Keratinocyte (primary cell): ENCODE data around the gene CACNA2D1. TPM values are rescaled to one million over a fixed set of nuclear protein-coding genes. Genes with fewer than 3 reads are reported as not detected.

Source experiments
- DNase-seq: peaks from one replicate; pipeline ENCODE4 v3.0.0-alpha.2; 2011; ENCODE audit warnings: low read depth, missing footprints, low spot score
- FAIRE-seq: peaks from 2 replicates; lab custom pipeline; 2011; peaks lifted over from hg19 to GRCh38; lab: Jason Lieb, UNC
- H2AFZ ChIP-seq: 2 replicates; pipeline ENCODE4 v1.6.0; 2012; ENCODE audit warnings: low read length, control low read depth, inconsistent platforms; ENCODE audit not compliant: control insufficient read depth
- H3K27ac ChIP-seq: 2 replicates; pipeline ENCODE4 v1.5.1; 2011; ENCODE audit warnings: low read length; ENCODE audit not compliant: control insufficient read depth, insufficient read depth
- H3K27me3 ChIP-seq: 3 replicates; pipeline ENCODE4 v1.6.0; 2011; ENCODE audit warnings: low read length; ENCODE audit not compliant: control insufficient read depth, insufficient read depth; ENCODE audit errors: extremely low read depth
- H3K36me3 ChIP-seq, 2 experiments: 2 replicates in 1 of 2; 3 replicates in 1 of 2; pipeline ENCODE4 v1.5.1; 2011; ENCODE audit warnings: low read length in 2 of 2, mild to moderate bottlenecking in 1 of 2; ENCODE audit not compliant: control insufficient read depth in 2 of 2, insufficient read depth in 2 of 2; ENCODE audit errors: extremely low read depth in 1 of 2
- H3K4me1 ChIP-seq: 3 replicates; pipeline ENCODE4 v1.5.1; 2011; ENCODE audit warnings: low read length; ENCODE audit not compliant: control insufficient read depth, insufficient read depth; ENCODE audit errors: extremely low read depth
- H3K4me2 ChIP-seq: 3 replicates; pipeline ENCODE4 v1.6.0; 2011; ENCODE audit warnings: low read depth, low read length; ENCODE audit not compliant: control insufficient read depth, insufficient read depth; ENCODE audit errors: extremely low read depth
- H3K4me3 ChIP-seq, 3 experiments: fragments of 200-600 bp in 1 of 3; sonication (generic) in 1 of 3; 2 replicates in 2 of 3; 3 replicates in 1 of 3; pipeline ENCODE4 v1.5.1; 2011 to 2016; ENCODE audit warnings: low read length in 3 of 3, mild to moderate bottlenecking in 3 of 3, control low read depth in 2 of 3, inconsistent platforms in 1 of 3, low read depth in 1 of 3, mixed read lengths in 1 of 3, mixed run types in 1 of 3, moderate library complexity in 1 of 3; ENCODE audit not compliant: control insufficient read depth in 2 of 3, insufficient read depth in 2 of 3; ENCODE audit errors: extremely low read depth in 1 of 3
- H3K79me2 ChIP-seq: 2 replicates; pipeline ENCODE4 v1.6.0; 2012; ENCODE audit warnings: low read length; ENCODE audit not compliant: control insufficient read depth, insufficient read depth
- H3K9ac ChIP-seq: 3 replicates; pipeline ENCODE4 v1.6.0; 2011; ENCODE audit warnings: low read length; ENCODE audit not compliant: control insufficient read depth, insufficient read depth; ENCODE audit errors: extremely low read depth
- H3K9me1 ChIP-seq: 3 replicates; pipeline ENCODE4 v1.6.0; 2011; ENCODE audit warnings: low read length; ENCODE audit not compliant: control insufficient read depth, insufficient read depth; ENCODE audit errors: extremely low read depth
- H3K9me3 ChIP-seq: 2 replicates; pipeline ENCODE4 v1.5.1; 2012; ENCODE audit warnings: low read depth, low read length; ENCODE audit not compliant: control insufficient read depth
- H4K20me1 ChIP-seq: 3 replicates; pipeline ENCODE4 v1.6.0; 2011; ENCODE audit warnings: low read length; ENCODE audit not compliant: control insufficient read depth, insufficient read depth; ENCODE audit errors: extremely low read depth
- EZH2 ChIP-seq: IDR thresholded peaks from one replicate; pipeline ENCODE4 v1.6.1; 2012; ENCODE audit warnings: inconsistent platforms, mild to moderate bottlenecking, low read length, moderate library complexity
- dilution Hi-C: fragments of 300-500 bp; cut with MboI; formaldehyde crosslinking; loops from one replicate; pipeline ENCODE4 v1.7.0; 2020; ENCODE audit warnings: low sequenced_read_pairs; ENCODE audit not compliant: extremely low pct_ligation_motif_present
- polyA plus RNA-seq, 5 experiments: library from polyadenylated mRNA; depleted of rRNA in 3 of 5; stranded (reverse) in 3 of 5; stranded (forward) in 1 of 5; unstranded in 1 of 5; fragments of >200 nt; gene quantifications; 1 replicate in 1 of 5; 2 replicates in 3 of 5; 3 replicates in 1 of 5; pipeline versions ENCODE4 v1.2.1 to v1.2.3, GENCODE V29; 2011 to 2012; ENCODE audit warnings: missing spikeins in 2 of 5, low read depth in 1 of 5, low replicate concordance in 1 of 5
- TF ChIP-seq, protein P1 (sequence below), 3 experiments: IDR thresholded peaks in 1 of 3; conservative IDR thresholded peaks in 1 of 3; optimal IDR thresholded peaks in 1 of 3; 2 replicates in 2 of 3; 3 replicates in 1 of 3; pipeline versions ENCODE3 to v1.5.1; 2011; ENCODE audit warnings: low read length in 3 of 3, mild to moderate bottlenecking in 3 of 3, moderate library complexity in 2 of 3, control low read depth in 1 of 3, inconsistent platforms in 1 of 3; ENCODE audit not compliant: insufficient read depth in 2 of 3; ENCODE audit errors: extremely low read depth in 1 of 3

The CACNA2D1 gene
- polyA plus RNA-seq, 1 donor (not counting 4 experiments of a cell fraction or from before 2014, with no cell fraction given), result 1.8 TPM

DNA sequence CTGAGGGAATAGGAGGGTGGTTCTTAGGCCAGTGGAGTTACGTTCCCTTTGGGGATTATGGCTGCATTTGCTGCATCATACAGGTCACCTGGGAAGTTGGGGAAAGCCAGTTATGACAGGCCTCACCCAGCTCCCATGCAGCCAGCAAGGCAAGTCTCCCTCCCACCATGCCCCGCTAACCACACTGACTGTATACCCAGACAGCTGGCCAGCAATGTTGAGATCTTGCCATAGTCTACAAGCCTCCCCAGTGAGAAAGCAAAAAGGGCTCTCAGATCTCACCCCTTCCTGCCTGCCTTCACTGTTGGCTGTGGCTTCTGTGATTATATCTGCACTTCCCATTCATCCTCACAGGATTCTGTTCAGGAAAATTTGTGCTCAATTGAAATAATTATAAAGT lies 540.5 kb downstream of the CACNA2D1 start:
- H3K9me3 ChIP-seq, result no peaks in the 10 kb centered on the region
- H3K4me1 ChIP-seq, result no peaks in the 10 kb centered on the region
- H3K9ac ChIP-seq, result no peak overlapping the region
- H3K27ac ChIP-seq, result no peak overlapping the region
- dilution Hi-C loops, result no loop called here
- no peak overlapping the region for H3K4me2 ChIP-seq
- H3K36me3 ChIP-seq, result no peaks in the 10 kb centered on the region
- no peak overlapping the region for H2AFZ ChIP-seq
- FAIRE-seq, result no peak
- no peak for DNase-seq
- no peak for TF ChIP-seq EZH2
- TF ChIP-seq, protein P1, sequence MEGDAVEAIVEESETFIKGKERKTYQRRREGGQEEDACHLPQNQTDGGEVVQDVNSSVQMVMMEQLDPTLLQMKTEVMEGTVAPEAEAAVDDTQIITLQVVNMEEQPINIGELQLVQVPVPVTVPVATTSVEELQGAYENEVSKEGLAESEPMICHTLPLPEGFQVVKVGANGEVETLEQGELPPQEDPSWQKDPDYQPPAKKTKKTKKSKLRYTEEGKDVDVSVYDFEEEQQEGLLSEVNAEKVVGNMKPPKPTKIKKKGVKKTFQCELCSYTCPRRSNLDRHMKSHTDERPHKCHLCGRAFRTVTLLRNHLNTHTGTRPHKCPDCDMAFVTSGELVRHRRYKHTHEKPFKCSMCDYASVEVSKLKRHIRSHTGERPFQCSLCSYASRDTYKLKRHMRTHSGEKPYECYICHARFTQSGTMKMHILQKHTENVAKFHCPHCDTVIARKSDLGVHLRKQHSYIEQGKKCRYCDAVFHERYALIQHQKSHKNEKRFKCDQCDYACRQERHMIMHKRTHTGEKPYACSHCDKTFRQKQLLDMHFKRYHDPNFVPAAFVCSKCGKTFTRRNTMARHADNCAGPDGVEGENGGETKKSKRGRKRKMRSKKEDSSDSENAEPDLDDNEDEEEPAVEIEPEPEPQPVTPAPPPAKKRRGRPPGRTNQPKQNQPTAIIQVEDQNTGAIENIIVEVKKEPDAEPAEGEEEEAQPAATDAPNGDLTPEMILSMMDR (optimal IDR thresholded peaks at IDR 0.05 in 1 of 3, IDR thresholded peaks at IDR 0.05 in 1 of 3, conservative IDR thresholded peaks at IDR 0.05 in 1 of 3; ENCODE audit: extremely low read depth in 1 of 3, insufficient read depth in 2 of 3, low read length in 3 of 3), result no peak
- H3K79me2 ChIP-seq, result no peaks in the 10 kb centered on the region
- no peaks in the 10 kb centered on the region for H3K9me1 ChIP-seq
- H3K27me3 ChIP-seq, result no peaks in the 10 kb centered on the region
- H4K20me1 ChIP-seq, result no peaks in the 10 kb centered on the region
- H3K4me3 ChIP-seq, result no peak overlapping the region

DNA sequence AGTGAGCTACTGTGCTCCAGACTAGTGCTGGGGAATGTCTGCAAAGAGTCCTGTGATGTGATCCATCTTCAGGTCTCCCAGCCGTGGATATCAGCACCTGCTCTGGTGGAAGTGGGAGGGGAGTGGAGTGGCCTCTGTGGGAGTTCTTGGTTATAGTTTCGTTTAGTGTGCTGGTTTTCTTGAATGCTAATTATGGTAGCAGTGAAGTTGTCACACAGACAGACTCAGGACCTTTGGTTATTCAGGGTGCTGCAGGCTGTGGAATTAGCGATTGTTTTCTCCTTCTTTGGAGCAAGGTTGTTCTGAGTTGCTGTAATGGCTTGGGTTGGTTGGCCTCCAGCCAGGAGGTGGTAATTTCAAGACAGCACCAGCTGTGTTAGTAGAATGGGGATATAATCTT lies 541.0 kb downstream of the CACNA2D1 start:
- Histone ChIP-seq H3K9ac (no peak overlapping the region), H3K79me2 (no peaks in the 10 kb centered on the region), H3K36me3 (no peaks in the 10 kb centered on the region), H3K4me3 (no peak overlapping the region), H3K27me3 (no peaks in the 10 kb centered on the region), H3K9me3 (no peaks in the 10 kb centered on the region), H4K20me1 (no peaks in the 10 kb centered on the region), H3K9me1 (no peaks in the 10 kb centered on the region), H3K4me2 (no peak overlapping the region), H3K27ac (no peak overlapping the region), H2AFZ (no peak overlapping the region), H3K4me1 (no peaks in the 10 kb centered on the region)
- TF ChIP-seq EZH2, result no peak
- dilution Hi-C loops, result no loop called here
- no peak for DNase-seq
- no peak for FAIRE-seq
